GM12892 (cell line): ENCODE data around the gene RIN2.

ENCODE experiments used
- POLR2AphosphoS5 ChIP-seq: IDR thresholded peaks from 2 replicates; pipeline ENCODE4 v1.6.1; 2011; ENCODE audit warnings: low read depth, low read length, control low read depth
- TAF1 ChIP-seq: IDR thresholded peaks from 2 replicates; pipeline ENCODE4 v1.6.1; 2011; ENCODE audit warnings: low read depth, mild to moderate bottlenecking, control low read depth, low read length, borderline replicate concordance

GRCh38 chr20:19761841-19762240 lies 3.8 kb downstream of the RIN2 start:
- TF ChIP-seq POLR2AphosphoS5: no peak
- TF ChIP-seq TAF1: no peak
